Measurements from ENCODE around the gene NRDC.

DNA sequence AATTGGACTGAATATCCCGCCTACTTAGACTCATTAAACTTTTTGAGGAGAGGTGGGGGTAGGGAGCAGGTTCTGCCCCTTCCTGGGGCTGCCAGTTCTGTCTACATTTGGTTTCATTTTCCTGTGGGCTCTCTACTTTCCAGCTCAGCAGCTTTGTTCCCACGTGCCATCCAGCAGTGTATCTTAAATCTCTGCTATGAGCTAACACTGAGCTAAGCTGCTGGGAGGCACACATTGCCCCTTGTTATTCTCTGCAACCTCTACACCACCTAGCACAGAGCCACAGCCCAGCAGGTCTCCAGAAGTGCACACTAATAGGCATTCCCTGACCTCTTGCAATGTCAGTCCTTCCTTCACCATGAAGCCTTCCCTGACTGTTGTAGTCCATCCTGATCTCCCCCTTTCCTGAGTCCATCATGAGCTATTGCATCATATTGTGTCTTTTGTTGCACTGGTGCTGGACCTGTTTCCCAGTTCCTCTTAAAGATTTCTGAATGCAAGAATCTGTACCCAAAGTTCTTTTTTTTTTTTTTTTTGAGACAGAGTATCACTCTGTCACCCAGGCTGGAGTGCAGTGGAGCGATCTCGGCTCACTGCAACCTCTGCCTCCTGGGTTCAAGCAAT lies 28.7 kb upstream of the NRDC start:
- TF ChIP-seq, protein P1, sequence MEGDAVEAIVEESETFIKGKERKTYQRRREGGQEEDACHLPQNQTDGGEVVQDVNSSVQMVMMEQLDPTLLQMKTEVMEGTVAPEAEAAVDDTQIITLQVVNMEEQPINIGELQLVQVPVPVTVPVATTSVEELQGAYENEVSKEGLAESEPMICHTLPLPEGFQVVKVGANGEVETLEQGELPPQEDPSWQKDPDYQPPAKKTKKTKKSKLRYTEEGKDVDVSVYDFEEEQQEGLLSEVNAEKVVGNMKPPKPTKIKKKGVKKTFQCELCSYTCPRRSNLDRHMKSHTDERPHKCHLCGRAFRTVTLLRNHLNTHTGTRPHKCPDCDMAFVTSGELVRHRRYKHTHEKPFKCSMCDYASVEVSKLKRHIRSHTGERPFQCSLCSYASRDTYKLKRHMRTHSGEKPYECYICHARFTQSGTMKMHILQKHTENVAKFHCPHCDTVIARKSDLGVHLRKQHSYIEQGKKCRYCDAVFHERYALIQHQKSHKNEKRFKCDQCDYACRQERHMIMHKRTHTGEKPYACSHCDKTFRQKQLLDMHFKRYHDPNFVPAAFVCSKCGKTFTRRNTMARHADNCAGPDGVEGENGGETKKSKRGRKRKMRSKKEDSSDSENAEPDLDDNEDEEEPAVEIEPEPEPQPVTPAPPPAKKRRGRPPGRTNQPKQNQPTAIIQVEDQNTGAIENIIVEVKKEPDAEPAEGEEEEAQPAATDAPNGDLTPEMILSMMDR (IDR thresholded peaks at IDR 0.05; ENCODE audit: control extremely low read depth in 1 of 3, insufficient read depth in 1 of 3, low read depth in 1 of 3, low read length in 3 of 3) = no peak
- TF ChIP-seq CBX5 (IDR thresholded peaks at IDR 0.05; ENCODE audit: low read depth, low read length) (no peak), TEAD4 (IDR thresholded peaks at IDR 0.05; ENCODE audit: low read depth, low read length) (no peak), SP1 (IDR thresholded peaks at IDR 0.05; ENCODE audit: low read depth, low read length) (no peak), YY1 (IDR thresholded peaks at IDR 0.05; ENCODE audit: low read depth, low read length) (no peak), POLR2A (IDR thresholded peaks at IDR 0.05; ENCODE audit: control extremely low read depth in 1 of 2, low read depth in 2 of 2, low read length in 2 of 2) (no peak), EGR1 (IDR thresholded peaks at IDR 0.05; ENCODE audit: borderline replicate concordance, low read depth, low read length) (no peak), RBBP5 (IDR thresholded peaks at IDR 0.05; ENCODE audit: borderline replicate concordance, low read depth, low read length) (no peak), CHD2 (IDR thresholded peaks at IDR 0.05; ENCODE audit: low read length) (no peak), CHD1 (IDR thresholded peaks at IDR 0.05; ENCODE audit: low read depth, low read length) (no peak)

All from H1 (cell line).